Measurements from ENCODE around the gene PTPRN2. TPM values are rescaled to one million over a fixed set of nuclear protein-coding genes. Genes with fewer than 3 reads are reported as not detected.

PTPRN2 gene
- total and polyA plus RNA-seq, 2 of the 8 experiments (the other 6 are each of a cell fraction or from before 2014, with no cell fraction given): 2.6 to 4.5 TPM

- no peaks in the 10 kb centered on the region for H3K79me2 ChIP-seq (ENCODE audit: control insufficient read depth in 1 of 2, insufficient read depth in 2 of 2, low read length in 2 of 2)
- peaks cover 0 to 5% (median 2%) of the 10 kb centered on the region in 4 experiments; a peak in 3 of 7 replicates for H3K4me1 ChIP-seq (replicated peaks in 1 of 4; ENCODE audit: control insufficient read depth in 3 of 4, insufficient read depth in 4 of 4, low read length in 3 of 4)
- no peak overlapping the region for H2BK120ac ChIP-seq (replicated peaks; ENCODE audit: low read depth, low read length)
- H2BK15ac ChIP-seq (ENCODE audit: low read length): peak overlapping the region; percentile 38; the same call in 1 of the 2 replicates
- POLR2A ChIA-PET (ENCODE audit: partially characterized antibody): no interaction called here
- CTCF ChIA-PET (ENCODE audit: partially characterized antibody): interaction anchor here (0.6 kb wide), 1 partner anchor 8 kb away, joined by 3 read pairs; no protein-coding TSS in a partner anchor
- H3K18ac ChIP-seq (ENCODE audit: extremely low read depth, low read length): 0 out of 2 replicates have a peak overlapping the region, but pooled peaks have one; percentile 6
- no peak overlapping the region for H2AK5ac ChIP-seq (ENCODE audit: low read depth, low read length)
- no peak overlapping the region for H3K27ac ChIP-seq (ENCODE audit: low read depth, low read length)
- H4K8ac ChIP-seq (ENCODE audit: extremely low read depth, insufficient read depth, low read length): no peak overlapping the region
- no peak overlapping the region for H3K14ac ChIP-seq (ENCODE audit: insufficient read length)
- H3K36me3 ChIP-seq (ENCODE audit: control insufficient read depth in 2 of 4, insufficient read depth in 4 of 4, low read length in 3 of 4): no peaks in the 10 kb centered on the region; a peak in 1 of 8 replicates
- H2BK12ac ChIP-seq (ENCODE audit: low read depth, low read length): peak overlapping the region; percentile 52; the same call in 1 of the 2 replicates
- H3K23me2 ChIP-seq (ENCODE audit: low read depth, low read length): peaks cover 2% of the 10 kb centered on the region; the same call in 1 of the 2 replicates
- no peak overlapping the region for H4K5ac ChIP-seq (ENCODE audit: insufficient read length, low read depth, low read length)
- H3K4me3 ChIP-seq (ENCODE audit: extremely low read depth in 1 of 4, insufficient read depth in 2 of 4, low read depth in 3 of 4, low read length in 4 of 4): no peak overlapping the region
- no peak overlapping the region for H3K4ac ChIP-seq (replicated peaks; ENCODE audit: insufficient read length, low read depth, low read length)
- H3K4me2 ChIP-seq (ENCODE audit: insufficient read depth in 1 of 2, low read depth in 2 of 2, low read length in 2 of 2): no peak overlapping the region
- WGBS, 2 experiments (ENCODE audit: extremely low coverage in 1 of 2, insufficient coverage in 1 of 2, insufficient read length in 1 of 2, insufficient replicate concordance in 2 of 2, low coverage in 1 of 2, low lambda C conversion rate in 2 of 2, missing lambda C conversion rate in 1 of 2): 87% methylated on average over 6 of the region's 6 CpGs; no CpG with 5 or more reads in 1 of the 2 experiments
- H2BK20ac ChIP-seq (ENCODE audit: low read length): peak overlapping the region; percentile 89
- peak overlapping the region; percentile 76 for H4K91ac ChIP-seq (replicated peaks; ENCODE audit: insufficient read length, low read length)
- H3K56ac ChIP-seq (replicated peaks; ENCODE audit: insufficient read length, low read depth, low read length): no peak overlapping the region
- H3K27me3 ChIP-seq (replicated peaks in 1 of 4; ENCODE audit: control insufficient read depth in 3 of 4, extremely low read depth in 1 of 4, insufficient read depth in 3 of 4, low read length in 3 of 4): no peaks in the 10 kb centered on the region
- H3K79me1 ChIP-seq (ENCODE audit: low read depth, low read length): no peaks in the 10 kb centered on the region
- no peak overlapping the region for H3K23ac ChIP-seq (ENCODE audit: insufficient read length)
- FAIRE-seq (no peak), DNase-seq (ENCODE audit: low read depth in 1 of 2, low spot score in 2 of 2) (no peak)
- no peak overlapping the region for H3K9ac ChIP-seq (replicated peaks in 1 of 4; ENCODE audit: extremely low read depth in 1 of 4, low read depth in 3 of 4, low read length in 3 of 4)
- H2BK5ac ChIP-seq (ENCODE audit: low read depth, low read length): no peak overlapping the region; the same call in 1 of the 2 replicates
- no peak overlapping the region for H2AFZ ChIP-seq (ENCODE audit: low read length)
- H3K9me3 ChIP-seq (ENCODE audit: insufficient read depth in 2 of 2, low read depth in 1 of 2, low read length in 1 of 2): peaks cover 23 to 30% of the 10 kb centered on the region in 2 experiments
- no peaks in the 10 kb centered on the region for H4K20me1 ChIP-seq (replicated peaks in 1 of 2; ENCODE audit: control insufficient read depth in 1 of 2, insufficient read depth in 2 of 2, low read length in 2 of 2)
- TF ChIP-seq TEAD4 (IDR thresholded peaks at IDR 0.05; ENCODE audit: low read depth, low read length) (no peak), CREB1 (IDR thresholded peaks at IDR 0.05) (no peak), MAFK (IDR thresholded peaks at IDR 0.05; ENCODE audit: low read depth, low read length) (no peak), SRF (IDR thresholded peaks at IDR 0.05; ENCODE audit: low read depth, low read length) (no peak), KDM1A (IDR thresholded peaks at IDR 0.05; ENCODE audit: borderline replicate concordance, low read length) (no peak), SIX5 (IDR thresholded peaks at IDR 0.05; ENCODE audit: low read depth, low read length) (no peak), YY1 (IDR thresholded peaks at IDR 0.05; ENCODE audit: low read depth, low read length) (no peak), RNF2 (IDR thresholded peaks at IDR 0.05; ENCODE audit: borderline replicate concordance, low read depth, low read length, missing control alignments, poor library complexity, severe bottlenecking) (no peak), RFX5 (IDR thresholded peaks at IDR 0.05; ENCODE audit: borderline replicate concordance, low read depth, low read length) (no peak), BACH1 (IDR thresholded peaks at IDR 0.05; ENCODE audit: low read length) (no peak), NRF1 (IDR thresholded peaks at IDR 0.05; ENCODE audit: low read depth, low read length) (no peak), KDM5A (IDR thresholded peaks at IDR 0.05; ENCODE audit: low read length) (no peak), SAP30 (IDR thresholded peaks at IDR 0.05; ENCODE audit: insufficient read depth, insufficient replicate concordance, low read length) (no peak)
- TF ChIP-seq, protein P1, sequence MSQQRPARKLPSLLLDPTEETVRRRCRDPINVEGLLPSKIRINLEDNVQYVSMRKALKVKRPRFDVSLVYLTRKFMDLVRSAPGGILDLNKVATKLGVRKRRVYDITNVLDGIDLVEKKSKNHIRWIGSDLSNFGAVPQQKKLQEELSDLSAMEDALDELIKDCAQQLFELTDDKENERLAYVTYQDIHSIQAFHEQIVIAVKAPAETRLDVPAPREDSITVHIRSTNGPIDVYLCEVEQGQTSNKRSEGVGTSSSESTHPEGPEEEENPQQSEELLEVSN (IDR thresholded peaks at IDR 0.05): no peak
Observed at GRCh38 chr7:157805713-157806112, 781.9 kb downstream of the PTPRN2 start.

Measured in H1 (cell line).